ENCODE results near the gene PET100. TPM values are rescaled to one million over a fixed set of nuclear protein-coding genes. Genes with fewer than 3 reads are reported as not detected.

PET100 gene, protein sequence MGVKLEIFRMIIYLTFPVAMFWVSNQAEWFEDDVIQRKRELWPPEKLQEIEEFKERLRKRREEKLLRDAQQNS
- total RNA-seq (100 to 1,000 TPM in 7 of 9 donors, 10 to 100 TPM in 2; 22.3 to 185 (median 136) TPM), polyA plus RNA-seq (100 to 1,000 TPM in 1 of 2 donors, 10 to 100 TPM in 1; 55.4 to 405 TPM)
- long read RNA-seq, donor 1, transcript PET100-202 (4 exons, 719 nt) = major isoform, 74 of 81 reads
- long read RNA-seq, donor 1, partial matches to known transcripts = 0 of 81 reads
- long read RNA-seq, donor 1, other reads (novel, unspliced or antisense) = 3 of 81 reads
- long read RNA-seq, donor 2, transcript PET100-202 (4 exons, 719 nt) = major isoform, 23 of 25 reads
- long read RNA-seq, donor 2, partial matches to known transcripts = 0 of 25 reads
- long read RNA-seq, donor 2, other reads (novel, unspliced or antisense) = 2 of 25 reads
- long read RNA-seq, donor 3, transcript PET100-202 (4 exons, 719 nt) = major isoform, 47 of 56 reads
- long read RNA-seq, donor 3, partial matches to known transcripts = 1 of 56 reads
- long read RNA-seq, donor 3, other reads (novel, unspliced or antisense) = 3 of 56 reads

DNA sequence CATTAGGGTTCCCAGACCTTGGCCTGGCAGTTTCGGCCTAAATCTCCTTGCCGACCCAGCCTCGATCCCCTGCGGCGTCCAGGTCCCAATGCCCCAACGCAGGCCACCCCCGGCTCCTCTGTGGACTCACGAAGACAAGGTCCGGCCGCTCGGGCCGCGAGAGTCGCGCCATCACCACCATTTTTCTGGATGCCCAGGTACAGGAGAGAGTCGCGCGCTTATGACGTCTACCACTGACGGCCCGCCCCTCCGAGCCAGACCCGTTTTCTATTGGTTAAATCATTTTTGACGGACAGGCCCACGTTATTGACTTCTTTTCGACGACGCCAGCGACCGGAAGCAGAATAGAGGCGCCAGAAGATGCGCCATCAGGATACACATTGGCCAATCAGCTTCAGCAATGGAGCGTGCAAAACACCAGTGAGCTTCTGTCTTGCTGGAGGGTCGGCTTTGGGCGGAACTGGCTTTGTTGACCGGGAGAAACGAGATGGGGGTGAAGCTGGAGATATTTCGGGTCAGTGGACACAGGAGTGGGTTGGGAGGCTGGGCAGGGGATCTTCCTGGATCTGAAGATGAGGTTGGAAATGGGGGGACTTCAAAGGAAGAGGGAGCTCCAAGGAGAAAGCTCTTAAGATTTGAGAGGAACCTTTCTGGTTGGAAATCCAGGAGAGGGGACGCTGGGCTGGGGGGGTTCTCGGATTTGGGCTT is at the start of gene PET100, which contains the start of gene XAB2:
TSS of gene PET100 (plus strand) at position 447 of the 708 bp plus-strand sequence. CDS start at position 488, 41 bp downstream.
TSS of gene XAB2 (minus strand) at position 199 of the 708 bp plus-strand sequence. CDS start at position 181, 18 bp downstream.
- intact Hi-C loops (cut with DNase I) = loop anchor here in 1 of 10 donors (5.0 kb wide), 1 partner anchor 562 kb away; the partner anchor contains the start of gene ZNF557
- H3K9me3 ChIP-seq = no peaks in the 10 kb centered on the region
- peak within 1 kb of the TSS; percentile 62 to 100 (median 92) for H3K4me3 ChIP-seq
- peaks cover 3 to 36% (median 25%) of the 10 kb centered on the region in 12 donors for H3K4me1 ChIP-seq
- TF ChIP-seq POLR2A (IDR thresholded peaks at IDR 0.05) = peak in 1 of 2 donors; percentile 75
- TF ChIP-seq, protein P1, sequence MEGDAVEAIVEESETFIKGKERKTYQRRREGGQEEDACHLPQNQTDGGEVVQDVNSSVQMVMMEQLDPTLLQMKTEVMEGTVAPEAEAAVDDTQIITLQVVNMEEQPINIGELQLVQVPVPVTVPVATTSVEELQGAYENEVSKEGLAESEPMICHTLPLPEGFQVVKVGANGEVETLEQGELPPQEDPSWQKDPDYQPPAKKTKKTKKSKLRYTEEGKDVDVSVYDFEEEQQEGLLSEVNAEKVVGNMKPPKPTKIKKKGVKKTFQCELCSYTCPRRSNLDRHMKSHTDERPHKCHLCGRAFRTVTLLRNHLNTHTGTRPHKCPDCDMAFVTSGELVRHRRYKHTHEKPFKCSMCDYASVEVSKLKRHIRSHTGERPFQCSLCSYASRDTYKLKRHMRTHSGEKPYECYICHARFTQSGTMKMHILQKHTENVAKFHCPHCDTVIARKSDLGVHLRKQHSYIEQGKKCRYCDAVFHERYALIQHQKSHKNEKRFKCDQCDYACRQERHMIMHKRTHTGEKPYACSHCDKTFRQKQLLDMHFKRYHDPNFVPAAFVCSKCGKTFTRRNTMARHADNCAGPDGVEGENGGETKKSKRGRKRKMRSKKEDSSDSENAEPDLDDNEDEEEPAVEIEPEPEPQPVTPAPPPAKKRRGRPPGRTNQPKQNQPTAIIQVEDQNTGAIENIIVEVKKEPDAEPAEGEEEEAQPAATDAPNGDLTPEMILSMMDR (IDR thresholded peaks at IDR 0.05) = no peak
- peaks cover 0 to 36% (median 18%) of the 10 kb centered on the region in 9 donors for H3K36me3 ChIP-seq
- peak; percentile 95 to 98 (median 97) for DNase-seq
- 0 to 1% (median 0%) methylated on average over 37 to 40 of the region's 40 CpGs for WGBS, 4 donors
- peak within 1 kb of the TSS in 11 of 12 donors; percentile 53 to 87 (median 78) for H3K27ac ChIP-seq
- no peaks in the 10 kb centered on the region for H3K27me3 ChIP-seq
- ATAC-seq = peak; percentile 98 to 99 (median 99)

DNA sequence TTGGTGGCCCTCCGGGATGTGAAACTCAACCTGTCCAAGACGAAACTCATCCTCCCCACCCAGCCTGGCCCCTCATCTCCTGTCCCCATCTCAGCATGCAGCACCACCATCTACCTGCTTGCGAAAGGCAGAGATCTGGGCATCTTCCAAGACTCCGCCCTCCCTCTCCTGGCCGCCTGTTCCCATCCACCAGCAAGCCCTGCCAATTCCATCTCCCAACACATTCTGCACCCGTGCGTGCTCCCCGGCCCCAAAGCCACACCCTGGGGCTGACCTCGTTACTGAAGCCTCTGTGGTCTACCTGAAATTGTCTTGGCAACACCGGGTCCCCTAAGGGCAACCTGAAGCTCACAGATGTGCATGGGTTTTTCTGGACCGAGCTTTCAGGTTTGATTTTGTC is 47.1 kb upstream of the PET100 start:
- 49 to 58% (median 55%) methylated on average over 11 of the region's 11 CpGs for WGBS, 4 donors
- intact Hi-C loops (cut with DNase I) = loop anchor here in 1 of 10 donors (10.0 kb wide), 1 partner anchor 202 kb away; no protein-coding TSS in a partner anchor

DNA sequence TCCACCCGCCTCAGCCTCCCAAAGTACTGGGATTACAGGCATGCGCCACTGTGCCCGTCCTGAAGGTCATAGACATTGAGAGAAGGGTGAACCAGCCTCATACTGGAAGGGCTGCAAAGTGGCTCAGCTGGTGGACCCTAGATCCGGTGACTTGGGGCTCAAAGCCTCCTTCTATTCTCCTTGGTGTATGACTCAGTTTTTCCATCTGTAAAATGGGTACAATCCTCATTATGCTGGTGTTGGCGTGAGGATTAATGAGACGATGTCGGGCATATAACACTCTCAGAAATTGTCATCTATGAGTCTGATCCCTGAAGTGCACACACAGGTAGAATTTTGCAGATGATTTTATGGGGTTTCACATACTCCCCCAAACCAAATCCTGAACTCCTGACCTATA is 39.8 kb upstream of the PET100 start:
- Histone ChIP-seq H3K27ac (no peak overlapping the region), H3K36me3 (no peaks in the 10 kb centered on the region), H3K4me3 (no peak overlapping the region), H3K4me1 (no peaks in the 10 kb centered on the region), H3K27me3 (peaks cover 0 to 54% (median 20%) of the 10 kb centered on the region in 9 donors), H3K9me3 (no peaks in the 10 kb centered on the region)
- 88 to 95% (median 91%) methylated on average over 7 of the region's 7 CpGs for WGBS, 4 donors
- TF ChIP-seq POLR2A (IDR thresholded peaks at IDR 0.05) = no peak
- TF ChIP-seq, protein P1 (IDR thresholded peaks at IDR 0.05) = no peak
- intact Hi-C loops (cut with DNase I) = loop anchor here in 1 of 10 donors (10.0 kb wide), 1 partner anchor 195 kb away; no protein-coding TSS in a partner anchor
- DNase-seq = no peak
- ATAC-seq = no peak

More for the DNA sequence above, 47.1 kb upstream of the PET100 start:
- DNase-seq (no peak), ATAC-seq (no peak)
- no peak for TF ChIP-seq POLR2A (IDR thresholded peaks at IDR 0.05)
- TF ChIP-seq, protein P1 (IDR thresholded peaks at IDR 0.05) = no peak
- Histone ChIP-seq H3K9me3 (no peaks in the 10 kb centered on the region), H3K27me3 (no peaks in the 10 kb centered on the region), H3K4me3 (no peak overlapping the region), H3K36me3 (no peaks in the 10 kb centered on the region), H3K4me1 (no peaks in the 10 kb centered on the region), H3K27ac (no peak overlapping the region)

All from heart left ventricle (tissue), 16 donors.